ENCODE results near the gene MRPS26.
A peak's percentile ranks its signal among the peaks of the same experiment; 100 is the strongest.
"Not testable (repeated sequence)": the region's sequence is repeated elsewhere in the genome, so short reads cannot be mapped to it uniquely, and the experiment has no call there.

MRPS26 gene

GRCh38 chr20:3045816-3046676 lies at the start of gene MRPS26:
Gene MRPS26, plus strand, starts transcription at chr20:3046052. Its CDS starts 17 bp downstream, at chr20:3046069.
- peak; percentile 68 to 79 for DNase-seq

GRCh38 chr20:2998728-2999127 lies 47.1 kb upstream of the MRPS26 start:
- DNase-seq, result no peak

- DNase-seq, result peak in 1 of 2 donors; percentile 55
Measured at GRCh38 chr20:3000852-3001523, 44.9 kb upstream of the MRPS26 start.

GRCh38 chr20:3003416-3003815 lies 42.4 kb upstream of the MRPS26 start:
- DNase-seq, result no peak

- no peak for DNase-seq
Measured at GRCh38 chr20:3010985-3011723, 34.7 kb upstream of the MRPS26 start.

- DNase-seq, result no peak
Measured at GRCh38 chr20:3011752-3012151, 34.1 kb upstream of the MRPS26 start.

GRCh38 chr20:3013771-3014170 lies 32.1 kb upstream of the MRPS26 start:
- DNase-seq, result no peak

GRCh38 chr20:3014179-3014578 lies 31.7 kb upstream of the MRPS26 start:
- no peak for DNase-seq

- no peak for DNase-seq
Measured at GRCh38 chr20:3014662-3015061, 31.2 kb upstream of the MRPS26 start.

GRCh38 chr20:3015302-3015701 lies 30.6 kb upstream of the MRPS26 start:
- DNase-seq, result not testable (repeated sequence)

GRCh38 chr20:3021327-3021726 lies 24.5 kb upstream of the MRPS26 start:
- no peak for DNase-seq

- no peak for DNase-seq
Measured at GRCh38 chr20:3021777-3022176, 24.1 kb upstream of the MRPS26 start.

GRCh38 chr20:3022559-3023490 lies 23.0 kb upstream of the MRPS26 start:
- DNase-seq, result not testable (repeated sequence)

GRCh38 chr20:3027987-3028386 lies 17.9 kb upstream of the MRPS26 start:
- DNase-seq, result no peak

GRCh38 chr20:3031524-3032147 lies 14.2 kb upstream of the MRPS26 start:
- no peak for DNase-seq

GRCh38 chr20:3032624-3033023 lies 13.2 kb upstream of the MRPS26 start:
- no peak for DNase-seq

GRCh38 chr20:3037654-3038053 lies 8.2 kb upstream of the MRPS26 start:
- no peak for DNase-seq

GRCh38 chr20:3038454-3038853 lies 7.4 kb upstream of the MRPS26 start:
- no peak for DNase-seq

GRCh38 chr20:3039426-3039825 lies 6.4 kb upstream of the MRPS26 start:
- DNase-seq, result no peak

- no peak for DNase-seq
Measured at GRCh38 chr20:3040086-3040485, 5.8 kb upstream of the MRPS26 start.

- DNase-seq, result no peak
Measured at GRCh38 chr20:3041854-3042409, 3.9 kb upstream of the MRPS26 start.

GRCh38 chr20:3042625-3043024 lies 3.2 kb upstream of the MRPS26 start:
- DNase-seq, result no peak

All from CD4-positive, alpha-beta T cell treated with Interferon alpha-2 for 1 hour (primary cell).